Measurements from ENCODE around the gene ABCA3. TPM values are rescaled to one million over a fixed set of nuclear protein-coding genes. Genes with fewer than 3 reads are reported as not detected.

Gene ABCA3
- total RNA-seq, 4 donors from 2014 or later = 3.4 to 8.6 (median 3.7) TPM

DNA sequence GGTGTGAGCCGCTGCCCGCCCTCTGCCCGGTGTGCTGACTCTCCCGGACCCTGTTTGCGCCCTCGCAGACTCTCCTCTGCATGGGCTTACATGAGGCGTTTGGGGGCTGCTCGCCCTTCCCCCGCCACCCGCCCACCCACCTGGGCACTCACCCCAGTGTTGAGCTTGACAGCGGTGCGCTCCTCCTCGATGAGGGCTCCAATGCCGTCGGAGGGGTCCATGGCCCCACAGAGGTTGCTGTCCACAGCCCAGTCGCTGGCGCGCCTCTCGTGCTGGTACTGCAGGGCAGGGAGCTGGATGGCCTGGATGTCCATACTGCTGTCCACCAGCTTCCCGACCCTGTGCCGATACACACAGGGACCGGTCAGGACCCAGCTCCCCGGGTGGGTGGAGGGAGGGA lies 51.2 kb downstream of the ABCA3 start:
- intact Hi-C loops (cut with DNase I; ENCODE audit: low total_unique reads) = no loop called here
- no peaks in the 10 kb centered on the region for H3K36me3 ChIP-seq
- H3K4me1 ChIP-seq = no peaks in the 10 kb centered on the region
- H3K9me3 ChIP-seq = no peaks in the 10 kb centered on the region
- TF ChIP-seq CTCF (IDR thresholded peaks at IDR 0.05) = no peak
- H3K27ac ChIP-seq = no peak overlapping the region
- WGBS, 2 donors (ENCODE audit: low coverage in 1 of 2) = 96% methylated on average over 21 of the region's 23 CpGs; no CpG with 5 or more reads in 1 of the 2 donors
- no peak for DNase-seq
- no peak overlapping the region for H3K4me3 ChIP-seq
- H3K27me3 ChIP-seq = no peaks in the 10 kb centered on the region
- in situ Hi-C loops (cut with MboI; ENCODE audit: low pct_ligation_motif_present in 1 of 4, low pct_unique_long_range_greater_than_20kb in 1 of 4, low sequenced_read_pairs in 3 of 4) = no loop called here

DNA sequence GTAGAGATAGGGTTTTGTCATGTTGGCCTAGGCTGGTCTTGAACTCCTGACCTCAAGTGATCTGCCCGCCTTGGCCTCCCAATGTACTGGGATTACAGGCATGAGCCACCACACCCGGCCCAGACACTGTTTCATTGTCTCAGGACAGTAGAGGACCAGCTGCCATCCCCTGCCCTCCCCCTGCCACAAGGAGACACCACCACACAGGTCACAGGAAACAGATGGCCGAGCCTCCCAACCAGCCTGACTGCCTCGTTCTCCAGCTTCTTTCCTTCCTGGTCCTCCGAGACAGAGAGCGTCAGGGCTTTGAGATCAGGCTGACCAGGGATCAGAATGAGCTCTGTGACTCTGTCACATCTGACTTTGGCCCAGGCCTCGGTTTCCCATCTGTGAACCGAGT lies 51.8 kb downstream of the ABCA3 start:
- no peaks in the 10 kb centered on the region for H3K4me1 ChIP-seq
- DNase-seq = no peak
- no peak overlapping the region for H3K27ac ChIP-seq
- H3K27me3 ChIP-seq = no peaks in the 10 kb centered on the region
- H3K4me3 ChIP-seq = no peak overlapping the region
- intact Hi-C loops (cut with DNase I; ENCODE audit: low total_unique reads) = no loop called here
- in situ Hi-C loops (cut with MboI; ENCODE audit: low pct_ligation_motif_present in 1 of 4, low pct_unique_long_range_greater_than_20kb in 1 of 4, low sequenced_read_pairs in 3 of 4) = no loop called here
- no peaks in the 10 kb centered on the region for H3K9me3 ChIP-seq
- WGBS, 2 donors (ENCODE audit: low coverage in 1 of 2) = 69% methylated on average over 6 of the region's 8 CpGs; no CpG with 5 or more reads in 1 of the 2 donors
- TF ChIP-seq POLR2A (IDR thresholded peaks at IDR 0.05) (no peak), EP300 (IDR thresholded peaks at IDR 0.05; ENCODE audit: low read depth) (no peak), CTCF (IDR thresholded peaks at IDR 0.05) (no peak), POLR2AphosphoS5 (IDR thresholded peaks at IDR 0.05) (no peak)
- H3K36me3 ChIP-seq = no peaks in the 10 kb centered on the region

- H3K9me3 ChIP-seq = no peaks in the 10 kb centered on the region
- H3K27ac ChIP-seq = no peak overlapping the region
- H3K36me3 ChIP-seq = no peaks in the 10 kb centered on the region
- H3K4me1 ChIP-seq = no peaks in the 10 kb centered on the region
- 86% methylated on average over 35 of the region's 35 CpGs; no CpG with 5 or more reads in 1 of the 2 donors for WGBS, 2 donors (ENCODE audit: low coverage in 1 of 2)
- H3K4me3 ChIP-seq = no peak overlapping the region
- TF ChIP-seq POLR2AphosphoS5 (IDR thresholded peaks at IDR 0.05) (no peak), CTCF (IDR thresholded peaks at IDR 0.05) (no peak), EP300 (IDR thresholded peaks at IDR 0.05; ENCODE audit: low read depth) (no peak), POLR2A (IDR thresholded peaks at IDR 0.05) (no peak)
- in situ Hi-C loops (cut with MboI; ENCODE audit: low pct_ligation_motif_present in 1 of 4, low pct_unique_long_range_greater_than_20kb in 1 of 4, low sequenced_read_pairs in 3 of 4) (no loop called here), intact Hi-C loops (cut with DNase I; ENCODE audit: low total_unique reads) (no loop called here)
- H3K27me3 ChIP-seq = no peaks in the 10 kb centered on the region
- DNase-seq = no peak
Observed at GRCh38 chr16:2287916-2288547, 52.5 kb downstream of the ABCA3 start.

- intact Hi-C loops (cut with DNase I; ENCODE audit: low total_unique reads) = no loop called here
- H3K4me3 ChIP-seq = no peak overlapping the region
- no peaks in the 10 kb centered on the region for H3K4me1 ChIP-seq
- H3K9me3 ChIP-seq = no peaks in the 10 kb centered on the region
- TF ChIP-seq CTCF (IDR thresholded peaks at IDR 0.05) (no peak), POLR2AphosphoS5 (IDR thresholded peaks at IDR 0.05) (no peak), EP300 (IDR thresholded peaks at IDR 0.05; ENCODE audit: low read depth) (no peak)
- H3K27ac ChIP-seq = no peak overlapping the region
- 93% methylated on average over 17 of the region's 17 CpGs; no CpG with 5 or more reads in 1 of the 2 donors for WGBS, 2 donors (ENCODE audit: low coverage in 1 of 2)
- no peaks in the 10 kb centered on the region for H3K27me3 ChIP-seq
- no peaks in the 10 kb centered on the region for H3K36me3 ChIP-seq
- in situ Hi-C loops (cut with MboI; ENCODE audit: low pct_ligation_motif_present in 1 of 4, low pct_unique_long_range_greater_than_20kb in 1 of 4, low sequenced_read_pairs in 3 of 4) = no loop called here
- DNase-seq = no peak
Observed at GRCh38 chr16:2286550-2286949, 54.0 kb downstream of the ABCA3 start.
